ENCODE data around the gene TCF12. TPM values are rescaled to one million over a fixed set of nuclear protein-coding genes. Genes with fewer than 3 reads are reported as not detected.
"Not testable (repeated sequence)": the region's sequence is repeated elsewhere in the genome, so short reads cannot be mapped to it uniquely, and the experiment has no call there.

TCF12 gene
- total and polyA plus RNA-seq, 2 donors (not counting 3 experiments of a cell fraction or from before 2014, with no cell fraction given), result 72.1 to 133 TPM

DNA sequence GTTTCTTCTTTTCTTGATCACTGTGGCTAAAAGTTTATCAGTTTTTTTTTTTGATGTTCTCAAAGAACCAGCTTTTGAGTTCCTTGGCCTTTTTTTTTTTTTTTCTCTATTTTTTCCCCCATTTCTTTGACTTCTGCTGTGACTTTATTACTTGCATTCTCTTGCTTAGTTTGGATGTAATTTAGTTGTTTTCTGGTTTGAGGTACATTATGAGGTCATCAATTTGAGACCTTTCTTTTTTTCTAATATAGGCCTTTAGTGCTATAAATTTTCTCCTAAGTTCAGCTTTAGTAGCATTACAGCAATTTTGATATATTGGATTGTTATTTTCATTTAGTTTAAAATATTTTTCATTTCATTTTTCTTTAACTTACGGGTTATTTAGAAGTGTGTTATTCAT, 35.3 kb downstream of the TCF12 start:
- CTCF ChIA-PET, result interaction anchor here (0.6 kb wide), 1 partner anchor 102 kb away, joined by 3 read pairs; no protein-coding TSS in a partner anchor
- peaks cover 35% of the 10 kb centered on the region for H4K20me1 ChIP-seq (replicated peaks; ENCODE audit: control insufficient read depth, extremely low read depth, insufficient read depth, low read length)
- no peak overlapping the region for H3K27ac ChIP-seq (ENCODE audit: insufficient read depth, low read depth, low read length)
- no peak overlapping the region for H3K4me3 ChIP-seq (replicated peaks in 1 of 3; ENCODE audit: insufficient read depth in 1 of 3, low read depth in 1 of 3, low read length in 3 of 3)
- no peaks in the 10 kb centered on the region for H3K9me3 ChIP-seq (replicated peaks; ENCODE audit: control insufficient read depth, insufficient read depth, low read length)
- no peak for FAIRE-seq
- H2AFZ ChIP-seq (ENCODE audit: low read depth, low read length), result no peak overlapping the region
- BruUV-seq (replicated peaks), result no TSS peak
- no peaks in the 10 kb centered on the region for H3K9me1 ChIP-seq (replicated peaks; ENCODE audit: control insufficient read depth, extremely low read depth, insufficient read depth, low read length)
- H3K36me3 ChIP-seq (ENCODE audit: control insufficient read depth in 2 of 2, extremely low read depth in 1 of 2, insufficient read depth in 2 of 2, low read length in 2 of 2), result no peaks in the 10 kb centered on the region
- no peaks in the 10 kb centered on the region for H3K27me3 ChIP-seq (ENCODE audit: control insufficient read depth in 2 of 2, insufficient read depth in 2 of 2, low read length in 2 of 2)
- intact Hi-C loops (cut with micrococcal nuclease), result no loop called here
- H3K4me2 ChIP-seq (ENCODE audit: insufficient read depth, low read length), result no peak overlapping the region
- no peak overlapping the region for H3K9ac ChIP-seq (replicated peaks; ENCODE audit: extremely low read depth, insufficient read depth, low read length)
- no peaks in the 10 kb centered on the region for H3K4me1 ChIP-seq (ENCODE audit: control insufficient read depth, extremely low read depth, insufficient read depth, low read length)
- no peak for DNase-seq (ENCODE audit: low read depth, low spot score)
- TF ChIP-seq, protein P1, sequence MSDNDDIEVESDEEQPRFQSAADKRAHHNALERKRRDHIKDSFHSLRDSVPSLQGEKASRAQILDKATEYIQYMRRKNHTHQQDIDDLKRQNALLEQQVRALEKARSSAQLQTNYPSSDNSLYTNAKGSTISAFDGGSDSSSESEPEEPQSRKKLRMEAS (IDR thresholded peaks at IDR 0.05; ENCODE audit: insufficient read depth, insufficient read length), result no peak
- TF ChIP-seq POLR2A (IDR thresholded peaks at IDR 0.05; ENCODE audit: low read depth, low read length) (no peak), GATA2 (IDR thresholded peaks at IDR 0.05; ENCODE audit: insufficient read depth, insufficient read length, low read depth, low read length) (no peak), EZH2 (IDR thresholded peaks at IDR 0.05; ENCODE audit: borderline replicate concordance, low read depth, low read length, severe bottlenecking) (no peak), MYC (IDR thresholded peaks at IDR 0.05; ENCODE audit: low read depth, low read length) (no peak), FOS (IDR thresholded peaks at IDR 0.05; ENCODE audit: borderline replicate concordance, insufficient read depth, low read length) (no peak), JUN (IDR thresholded peaks at IDR 0.05; ENCODE audit: borderline replicate concordance, insufficient read depth, insufficient read length, low read depth) (no peak), POLR2AphosphoS5 (IDR thresholded peaks at IDR 0.05; ENCODE audit: insufficient read depth, low read depth, low read length) (no peak)
- TF ChIP-seq, protein P2, sequence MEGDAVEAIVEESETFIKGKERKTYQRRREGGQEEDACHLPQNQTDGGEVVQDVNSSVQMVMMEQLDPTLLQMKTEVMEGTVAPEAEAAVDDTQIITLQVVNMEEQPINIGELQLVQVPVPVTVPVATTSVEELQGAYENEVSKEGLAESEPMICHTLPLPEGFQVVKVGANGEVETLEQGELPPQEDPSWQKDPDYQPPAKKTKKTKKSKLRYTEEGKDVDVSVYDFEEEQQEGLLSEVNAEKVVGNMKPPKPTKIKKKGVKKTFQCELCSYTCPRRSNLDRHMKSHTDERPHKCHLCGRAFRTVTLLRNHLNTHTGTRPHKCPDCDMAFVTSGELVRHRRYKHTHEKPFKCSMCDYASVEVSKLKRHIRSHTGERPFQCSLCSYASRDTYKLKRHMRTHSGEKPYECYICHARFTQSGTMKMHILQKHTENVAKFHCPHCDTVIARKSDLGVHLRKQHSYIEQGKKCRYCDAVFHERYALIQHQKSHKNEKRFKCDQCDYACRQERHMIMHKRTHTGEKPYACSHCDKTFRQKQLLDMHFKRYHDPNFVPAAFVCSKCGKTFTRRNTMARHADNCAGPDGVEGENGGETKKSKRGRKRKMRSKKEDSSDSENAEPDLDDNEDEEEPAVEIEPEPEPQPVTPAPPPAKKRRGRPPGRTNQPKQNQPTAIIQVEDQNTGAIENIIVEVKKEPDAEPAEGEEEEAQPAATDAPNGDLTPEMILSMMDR (IDR thresholded peaks at IDR 0.05; ENCODE audit: extremely low read depth in 1 of 2, insufficient read depth in 1 of 2, low read depth in 1 of 2, low read length in 2 of 2), result no peak
- dilution Hi-C loops (cut with MboI; ENCODE audit: extremely low pct_ligation_motif_present, low sequenced_read_pairs), result no loop called here
- H3K79me2 ChIP-seq (ENCODE audit: control insufficient read depth, insufficient read depth, low read length), result peaks cover 95% of the 10 kb centered on the region
- POLR2A ChIA-PET, result no interaction called here

DNA sequence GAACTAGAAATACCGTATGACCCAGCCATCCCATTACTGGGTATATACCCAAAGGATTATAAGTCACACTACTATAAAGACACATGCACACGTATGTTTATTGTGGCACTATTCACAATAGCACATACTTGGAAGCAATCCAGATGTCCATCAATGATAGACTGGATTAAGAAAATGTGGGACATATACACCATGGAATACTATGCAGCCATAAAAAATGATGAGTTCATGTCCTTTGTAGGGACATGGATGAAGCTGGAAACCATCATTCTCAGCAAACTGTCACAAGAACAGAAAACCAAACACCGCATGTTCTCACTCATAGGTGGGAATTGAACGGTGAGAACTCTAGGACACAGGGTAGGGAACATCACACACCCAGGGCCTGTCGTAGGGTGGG, 36.6 kb downstream of the TCF12 start:
- peaks cover 40% of the 10 kb centered on the region for H4K20me1 ChIP-seq (replicated peaks; ENCODE audit: control insufficient read depth, extremely low read depth, insufficient read depth, low read length)
- intact Hi-C loops (cut with micrococcal nuclease), result not testable (repeated sequence)

More for the DNA sequence above, 36.6 kb downstream of the TCF12 start:
- H3K27ac ChIP-seq (ENCODE audit: insufficient read depth, low read depth, low read length); H3K4me1 ChIP-seq (ENCODE audit: control insufficient read depth, extremely low read depth, insufficient read depth, low read length); H3K27me3 ChIP-seq (ENCODE audit: control insufficient read depth in 2 of 2, insufficient read depth in 2 of 2, low read length in 2 of 2); POLR2A ChIA-PET; BruUV-seq (replicated peaks); H3K4me2 ChIP-seq (ENCODE audit: insufficient read depth, low read length); FAIRE-seq; H3K9ac ChIP-seq (replicated peaks; ENCODE audit: extremely low read depth, insufficient read depth, low read length); dilution Hi-C loops (cut with MboI; ENCODE audit: extremely low pct_ligation_motif_present, low sequenced_read_pairs); H2AFZ ChIP-seq (ENCODE audit: low read depth, low read length); DNase-seq (ENCODE audit: low read depth, low spot score); H3K36me3 ChIP-seq (ENCODE audit: control insufficient read depth in 2 of 2, extremely low read depth in 1 of 2, insufficient read depth in 2 of 2, low read length in 2 of 2); H3K9me3 ChIP-seq (replicated peaks; ENCODE audit: control insufficient read depth, insufficient read depth, low read length); H3K9me1 ChIP-seq (replicated peaks; ENCODE audit: control insufficient read depth, extremely low read depth, insufficient read depth, low read length); CTCF ChIA-PET; H3K4me3 ChIP-seq (replicated peaks in 1 of 3; ENCODE audit: insufficient read depth in 1 of 3, low read depth in 1 of 3, low read length in 3 of 3): not testable (repeated sequence)
- peaks cover 95% of the 10 kb centered on the region for H3K79me2 ChIP-seq (ENCODE audit: control insufficient read depth, insufficient read depth, low read length)
